HepG2 (cell line): ENCODE measurements around the gene MORN1. TPM values are rescaled to one million over a fixed set of nuclear protein-coding genes. Genes with fewer than 3 reads are reported as not detected.

ENCODE experiments used
- CBFB ChIP-seq: sonication (generic); formaldehyde crosslinking; IDR thresholded peaks from 2 replicates; pipeline ENCODE4 v1.4.0; 2020; ENCODE audit warnings: missing genetic modification reagents
- GMEB1 ChIP-seq: sonication (generic); formaldehyde crosslinking; IDR thresholded peaks from 2 replicates; pipeline ENCODE4 v1.5.1; 2020; ENCODE audit warnings: missing genetic modification reagents, mild to moderate bottlenecking, borderline replicate concordance
- GPN1 ChIP-seq: sonication (generic); formaldehyde crosslinking; IDR thresholded peaks from 2 replicates; pipeline ENCODE4 v1.5.1; 2020; ENCODE audit warnings: missing genetic modification reagents, borderline replicate concordance
- HIC2 ChIP-seq: sonication (generic); formaldehyde crosslinking; IDR thresholded peaks from 2 replicates; pipeline ENCODE4 v1.9.0; 2022; ENCODE audit warnings: low read depth, missing genetic modification reagents
- HMGXB4 ChIP-seq, 2 experiments: sonication (generic) in 1 of 2; formaldehyde crosslinking in 1 of 2; IDR thresholded peaks; 2 replicates each; pipeline versions ENCODE4 v1.4.0 to v1.6.1; 2018 to 2020; ENCODE audit warnings: missing genetic modification reagents in 2 of 2, borderline replicate concordance in 1 of 2, low read depth in 1 of 2, mild to moderate bottlenecking in 1 of 2, missing biosample characterization in 1 of 2
- HNRNPL ChIP-seq: fragments of 200-400 bp; formaldehyde crosslinking; IDR thresholded peaks from 2 replicates; pipeline ENCODE4 v1.6.1; 2017; ENCODE audit warnings: mild to moderate bottlenecking, low read depth, low read length
- MED8 ChIP-seq: sonication (generic); formaldehyde crosslinking; IDR thresholded peaks from 2 replicates; pipeline ENCODE4 v1.8.1; 2023; ENCODE audit warnings: mild to moderate bottlenecking, missing genetic modification reagents; ENCODE audit not compliant: insufficient replicate concordance
- NCOA5 ChIP-seq: sonication (generic); formaldehyde crosslinking; IDR thresholded peaks from 2 replicates; pipeline ENCODE4 v1.4.0; 2020; ENCODE audit warnings: missing genetic modification reagents
- NCOR1 ChIP-seq: fragments of 200-600 bp; sonication (generic); IDR thresholded peaks from 2 replicates; pipeline ENCODE4 v1.7.0; 2017; ENCODE audit warnings: antibody characterized with exemption, low read length, borderline replicate concordance
- RARA ChIP-seq: IDR thresholded peaks from 2 replicates; pipeline ENCODE4 v1.6.1; 2016; ENCODE audit warnings: missing genetic modification reagents, missing compliant biosample characterization
- RFXANK ChIP-seq: IDR thresholded peaks from 2 replicates; pipeline ENCODE4 v1.6.1; 2016
- RXRA ChIP-seq: sonication (generic); formaldehyde crosslinking; IDR thresholded peaks from 2 replicates; pipeline ENCODE4 v1.5.1; 2020; ENCODE audit warnings: missing genetic modification reagents
- SIN3A ChIP-seq: IDR thresholded peaks from 2 replicates; pipeline ENCODE4 v1.6.1; 2011; ENCODE audit warnings: low read depth, mild to moderate bottlenecking, control low read depth, low read length, borderline replicate concordance
- ZC3H13 ChIP-seq: sonication (generic); formaldehyde crosslinking; IDR thresholded peaks from 2 replicates; pipeline ENCODE4 v1.8.1; 2023; ENCODE audit warnings: mild to moderate bottlenecking, missing genetic modification reagents, moderate library complexity
- ZFP62 ChIP-seq: sonication (generic); formaldehyde crosslinking; IDR thresholded peaks from 2 replicates; pipeline ENCODE4 v1.4.0; 2020; ENCODE audit warnings: missing genetic modification reagents
- ZNF136 ChIP-seq: sonication (generic); formaldehyde crosslinking; IDR thresholded peaks from 2 replicates; pipeline ENCODE4 v1.8.1; 2022; ENCODE audit warnings: low read depth, mild to moderate bottlenecking, moderate library complexity, missing genetic modification reagents
- ZNF564 ChIP-seq: sonication (generic); formaldehyde crosslinking; IDR thresholded peaks from 2 replicates; pipeline ENCODE4 v1.8.1; 2023; ENCODE audit warnings: mild to moderate bottlenecking, missing genetic modification reagents
- ZNF570 ChIP-seq: sonication (generic); formaldehyde crosslinking; IDR thresholded peaks from 2 replicates; pipeline ENCODE4 v1.4.0; 2020; ENCODE audit warnings: mild to moderate bottlenecking, missing genetic modification reagents, borderline replicate concordance
- ZNF572 ChIP-seq: sonication (generic); formaldehyde crosslinking; IDR thresholded peaks from 2 replicates; pipeline ENCODE4 v1.5.1; 2020; ENCODE audit warnings: mild to moderate bottlenecking, missing genetic modification reagents
- ZNF687 ChIP-seq: sonication (generic); formaldehyde crosslinking; IDR thresholded peaks from 2 replicates; pipeline ENCODE4 v1.5.1; 2020; ENCODE audit warnings: mild to moderate bottlenecking, missing genetic modification reagents, moderate library complexity
- ZNF747 ChIP-seq: sonication (generic); formaldehyde crosslinking; IDR thresholded peaks from 2 replicates; pipeline ENCODE4 v1.8.1; 2023; ENCODE audit warnings: missing genetic modification reagents, mild to moderate bottlenecking, borderline replicate concordance
- polyA plus RNA-seq, 8 experiments: library from polyadenylated mRNA; depleted of rRNA in 3 of 8; stranded (reverse) in 7 of 8; unstranded in 1 of 8; fragments of >200 nt; fragmentation: Illumina TruSeq in 4 of 8; extraction: Trizol in 4 of 8; gene quantifications; 2 replicates each; pipeline versions ENCODE4 v1.2.1 to v1.2.3, GENCODE V29; 2011 to 2016; ENCODE audit warnings: low read depth in 4 of 8, missing spikeins in 1 of 8, mixed read lengths in 1 of 8; ENCODE audit not compliant: insufficient read depth in 1 of 8
- total RNA-seq, 5 experiments: library from RNA; depleted of rRNA; stranded (reverse); fragments of >200 nt; fragmentation: Illumina TruSeq; extraction: Trizol; gene quantifications; 2 replicates each; pipeline ENCODE4 v1.2.3, GENCODE V29; 2016; ENCODE audit warnings: low read depth in 1 of 5

The MORN1 gene
- total and polyA plus RNA-seq, 2 of the 13 experiments (the other 11 are each of a cell fraction or from before 2014, with no cell fraction given), result 3.1 to 6.5 TPM

GRCh38 chr1:2314273-2314802 lies 77.0 kb downstream of the MORN1 start (continued):
- no peak; the same call in 1 of the 2 replicates for TF ChIP-seq ZC3H13 (CRISPR knock-in tag)
- TF ChIP-seq RFXANK (CRISPR knock-in tag), result no peak
- peak; percentile 73 for TF ChIP-seq ZNF687 (CRISPR knock-in tag)
- no peak for TF ChIP-seq HNRNPL
- TF ChIP-seq NCOA5 (CRISPR knock-in tag), result no peak
- TF ChIP-seq GMEB1, result no peak
- TF ChIP-seq ZNF572 (CRISPR knock-in tag), result no peak
- peak; percentile 38; the same call in 1 of the 2 replicates for TF ChIP-seq RXRA
- TF ChIP-seq MED8 (CRISPR knock-in tag), result no peak
- peak; percentile 49 for TF ChIP-seq RARA
- peak; percentile 27; the same call in 1 of the 2 replicates for TF ChIP-seq ZNF564
- no peak for TF ChIP-seq ZFP62 (CRISPR knock-in tag)
- no peak for TF ChIP-seq ZNF747
- TF ChIP-seq HMGXB4 (CRISPR knock-in tag; IDR thresholded peaks at IDR 0.05; ENCODE audit: borderline replicate concordance in 1 of 2, low read depth in 1 of 2), result peak in 1 of 2 experiments; percentile 38; a peak in 2 of 4 replicates
- TF ChIP-seq NCOR1, result no peak
- no peak for TF ChIP-seq CBFB (CRISPR knock-in tag)
- no peak for TF ChIP-seq HIC2
- TF ChIP-seq ZNF570 (CRISPR knock-in tag), result no peak
- no peak for TF ChIP-seq GPN1
- no peak for TF ChIP-seq ZNF136 (CRISPR knock-in tag)
- TF ChIP-seq SIN3A, result no peak
